WTC11 (cell line): ENCODE data around the gene TPCN2. TPM values are rescaled to one million over a fixed set of nuclear protein-coding genes. Genes with fewer than 3 reads are reported as not detected.

Experiments
- ATAC-seq: fragments of 200-7000 bp; cut with Tn5 transposase; 2 replicates; pipeline ENCODE4 v1.10.0; 2021; ENCODE audit warnings: mild to moderate bottlenecking, moderate library complexity
- CTCF ChIA-PET: fragments of 300-600 bp; sonication (Branson Sonifier 250); formaldehyde crosslinking; loops from one replicate; lab custom pipeline; 2021; ENCODE audit warnings: antibody characterized with exemption; lab: Charles Lee
- POLR2A ChIA-PET: fragments of 350-600 bp; sonication (Branson Sonifier 250); formaldehyde crosslinking; loops from one replicate; lab custom pipeline; 2021; ENCODE audit warnings: antibody characterized with exemption; lab: Charles Lee
- DNase-seq: peaks from one replicate; pipeline ENCODE4 v3.0.0; 2021; ENCODE audit warnings: low spot score
- H3K27ac Mint-ChIP-seq: 2 replicates; pipeline ENCODE4 v1.8.0; 2021; ENCODE audit warnings: mixed read lengths
- H3K27me3 Mint-ChIP-seq: 2 replicates; pipeline ENCODE4 v1.8.0; 2021; ENCODE audit warnings: low read depth, mild to moderate bottlenecking, moderate library complexity, mixed read lengths
- H3K36me3 Mint-ChIP-seq: 2 replicates; pipeline ENCODE4 v1.8.0; 2021; ENCODE audit warnings: mixed read lengths
- H3K4me1 Mint-ChIP-seq: 2 replicates; pipeline ENCODE4 v1.8.0; 2022; ENCODE audit warnings: mixed read lengths
- H3K4me3 Mint-ChIP-seq: 2 replicates; pipeline ENCODE4 v1.8.0; 2021; ENCODE audit warnings: mild to moderate bottlenecking, moderate library complexity, mixed read lengths
- H3K9me3 Mint-ChIP-seq: 2 replicates; pipeline ENCODE4 v1.8.0; 2021; ENCODE audit warnings: mixed read lengths
- ATF1 ChIP-seq: sonication (generic); formaldehyde crosslinking; IDR thresholded peaks from 2 replicates; pipeline ENCODE4 v1.8.1; 2023; ENCODE audit warnings: mild to moderate bottlenecking, moderate library complexity, missing genetic modification reagents
- CREM ChIP-seq: sonication (generic); formaldehyde crosslinking; IDR thresholded peaks from 2 replicates; pipeline ENCODE4 v1.8.1; 2022; ENCODE audit warnings: mild to moderate bottlenecking, missing genetic modification reagents, moderate library complexity
- EMX1 ChIP-seq: fragments of 250-450 bp; sonication (Bioruptor Pico); IDR thresholded peaks from 2 replicates; pipeline ENCODE4 v1.8.0; 2021; ENCODE audit warnings: mild to moderate bottlenecking
- FOXK1 ChIP-seq: sonication (generic); formaldehyde crosslinking; IDR thresholded peaks from 2 replicates; pipeline ENCODE4 v1.8.0; 2022; ENCODE audit warnings: mild to moderate bottlenecking, moderate library complexity, missing genetic modification reagents
- IRF2 ChIP-seq: sonication (generic); formaldehyde crosslinking; IDR thresholded peaks from 2 replicates; pipeline ENCODE4 v1.8.0; 2022; ENCODE audit warnings: low read depth, missing genetic modification reagents, borderline replicate concordance
- KAT7 ChIP-seq: sonication (generic); formaldehyde crosslinking; IDR thresholded peaks from 2 replicates; pipeline ENCODE4 v1.8.1; 2023; ENCODE audit warnings: missing genetic modification reagents, mild to moderate bottlenecking, borderline replicate concordance
- NFE2L1 ChIP-seq: sonication (generic); formaldehyde crosslinking; IDR thresholded peaks from 2 replicates; pipeline ENCODE4 v1.8.1; 2023; ENCODE audit warnings: missing genetic modification reagents
- TP53 ChIP-seq: sonication (generic); formaldehyde crosslinking; IDR thresholded peaks from 2 replicates; pipeline ENCODE4 v1.8.1; 2023; ENCODE audit warnings: mild to moderate bottlenecking, missing genetic modification reagents
- ZBTB21 ChIP-seq: sonication (generic); formaldehyde crosslinking; IDR thresholded peaks from 2 replicates; pipeline ENCODE4 v1.8.1; 2023; ENCODE audit warnings: mild to moderate bottlenecking, missing genetic modification reagents, borderline replicate concordance
- ZNF219 ChIP-seq: sonication (generic); formaldehyde crosslinking; IDR thresholded peaks from 2 replicates; pipeline ENCODE4 v1.8.0; 2023; ENCODE audit warnings: missing genetic modification reagents, mild to moderate bottlenecking, borderline replicate concordance
- ZNF232 ChIP-seq: sonication (generic); formaldehyde crosslinking; IDR thresholded peaks from 2 replicates; pipeline ENCODE4 v1.8.0; 2022; ENCODE audit warnings: mild to moderate bottlenecking, missing genetic modification reagents
- ZNF396 ChIP-seq: fragments of 250-450 bp; sonication (Bioruptor Pico); IDR thresholded peaks from 2 replicates; pipeline ENCODE4 v1.8.0; 2021; ENCODE audit warnings: mild to moderate bottlenecking, moderate library complexity, borderline replicate concordance
- total RNA-seq: library from RNA; stranded (reverse); gene quantifications from 3 replicates; pipeline ENCODE4 v1.2.3, GENCODE V29; 2021
- TF ChIP-seq, protein P1 (sequence below): sonication (generic); formaldehyde crosslinking; IDR thresholded peaks from 2 replicates; pipeline ENCODE4 v1.8.1; 2023; ENCODE audit warnings: mild to moderate bottlenecking, missing genetic modification reagents
- TF ChIP-seq, protein P2 (sequence below): sonication (generic); formaldehyde crosslinking; IDR thresholded peaks from 2 replicates; pipeline ENCODE4 v1.8.0; 2022; ENCODE audit warnings: mild to moderate bottlenecking, missing genetic modification reagents
- TF ChIP-seq, protein P3 (sequence below): sonication (generic); formaldehyde crosslinking; IDR thresholded peaks from 2 replicates; pipeline ENCODE4 v1.8.0; 2022; ENCODE audit warnings: missing genetic modification reagents
- TF ChIP-seq, protein P4 (sequence below): fragments of 250-450 bp; sonication (Bioruptor Pico); IDR thresholded peaks from 2 replicates; pipeline ENCODE4 v1.9.0; 2021; ENCODE audit warnings: moderate library complexity, mild to moderate bottlenecking, inconsistent platforms, borderline replicate concordance

The TPCN2 gene
- total RNA-seq, 1 experiment from 2014 or later, result 24.6 TPM

DNA sequence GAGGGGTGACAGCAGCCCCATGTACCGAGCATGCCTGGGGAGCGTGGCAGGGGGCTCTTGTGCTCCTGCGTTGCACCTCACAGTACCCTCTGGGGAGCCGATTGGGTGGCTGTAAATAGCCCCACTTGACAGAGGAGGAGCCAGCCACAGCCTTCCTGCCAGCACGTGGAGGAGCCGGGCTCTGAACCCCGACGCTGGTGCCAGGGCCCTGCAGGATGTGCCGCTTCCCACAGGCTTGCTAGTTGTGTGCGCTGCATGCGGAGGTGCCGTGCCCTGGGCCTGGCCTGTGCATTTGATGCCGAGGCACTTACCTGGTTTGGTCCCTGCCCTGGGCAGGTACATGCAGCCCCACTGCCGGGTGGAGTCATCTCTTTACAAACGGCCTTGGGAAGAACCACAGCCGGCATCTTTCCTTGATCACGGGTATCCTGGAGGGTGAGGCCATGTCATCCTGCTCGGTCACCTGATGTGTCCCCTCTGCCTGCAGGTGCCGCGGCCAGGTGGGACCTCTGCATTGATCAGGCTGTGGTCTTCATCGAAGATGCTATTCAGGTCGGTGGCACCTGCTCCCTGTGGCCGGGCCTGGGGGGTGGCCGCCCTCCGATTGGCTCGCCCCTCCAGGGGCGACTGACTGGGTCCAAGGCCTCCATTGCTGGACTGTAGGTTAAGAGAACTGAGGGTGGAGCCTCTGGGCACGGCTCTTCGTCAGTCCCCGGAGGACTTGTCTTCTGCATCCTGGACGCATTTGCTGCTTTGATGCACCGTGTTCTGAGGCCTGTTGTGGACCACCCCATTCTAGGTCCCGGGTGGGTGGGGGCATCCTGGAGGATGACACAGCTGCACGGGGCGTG, 5.0 kb downstream of the TPCN2 start (continued):
- TF ChIP-seq, protein P1, sequence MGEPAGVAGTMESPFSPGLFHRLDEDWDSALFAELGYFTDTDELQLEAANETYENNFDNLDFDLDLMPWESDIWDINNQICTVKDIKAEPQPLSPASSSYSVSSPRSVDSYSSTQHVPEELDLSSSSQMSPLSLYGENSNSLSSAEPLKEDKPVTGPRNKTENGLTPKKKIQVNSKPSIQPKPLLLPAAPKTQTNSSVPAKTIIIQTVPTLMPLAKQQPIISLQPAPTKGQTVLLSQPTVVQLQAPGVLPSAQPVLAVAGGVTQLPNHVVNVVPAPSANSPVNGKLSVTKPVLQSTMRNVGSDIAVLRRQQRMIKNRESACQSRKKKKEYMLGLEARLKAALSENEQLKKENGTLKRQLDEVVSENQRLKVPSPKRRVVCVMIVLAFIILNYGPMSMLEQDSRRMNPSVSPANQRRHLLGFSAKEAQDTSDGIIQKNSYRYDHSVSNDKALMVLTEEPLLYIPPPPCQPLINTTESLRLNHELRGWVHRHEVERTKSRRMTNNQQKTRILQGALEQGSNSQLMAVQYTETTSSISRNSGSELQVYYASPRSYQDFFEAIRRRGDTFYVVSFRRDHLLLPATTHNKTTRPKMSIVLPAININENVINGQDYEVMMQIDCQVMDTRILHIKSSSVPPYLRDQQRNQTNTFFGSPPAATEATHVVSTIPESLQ, result no peak
- TF ChIP-seq, protein P2, sequence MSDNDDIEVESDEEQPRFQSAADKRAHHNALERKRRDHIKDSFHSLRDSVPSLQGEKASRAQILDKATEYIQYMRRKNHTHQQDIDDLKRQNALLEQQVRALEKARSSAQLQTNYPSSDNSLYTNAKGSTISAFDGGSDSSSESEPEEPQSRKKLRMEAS (CRISPR knock-in tag), result no peak
- no peak for TF ChIP-seq NFE2L1 (CRISPR knock-in tag)
- TF ChIP-seq FOXK1, result no peak
- TF ChIP-seq ZNF219 (CRISPR knock-in tag), result no peak
- TF ChIP-seq CREM (CRISPR knock-in tag), result no peak
- TF ChIP-seq, all 79 proteins: peak for 0

DNA sequence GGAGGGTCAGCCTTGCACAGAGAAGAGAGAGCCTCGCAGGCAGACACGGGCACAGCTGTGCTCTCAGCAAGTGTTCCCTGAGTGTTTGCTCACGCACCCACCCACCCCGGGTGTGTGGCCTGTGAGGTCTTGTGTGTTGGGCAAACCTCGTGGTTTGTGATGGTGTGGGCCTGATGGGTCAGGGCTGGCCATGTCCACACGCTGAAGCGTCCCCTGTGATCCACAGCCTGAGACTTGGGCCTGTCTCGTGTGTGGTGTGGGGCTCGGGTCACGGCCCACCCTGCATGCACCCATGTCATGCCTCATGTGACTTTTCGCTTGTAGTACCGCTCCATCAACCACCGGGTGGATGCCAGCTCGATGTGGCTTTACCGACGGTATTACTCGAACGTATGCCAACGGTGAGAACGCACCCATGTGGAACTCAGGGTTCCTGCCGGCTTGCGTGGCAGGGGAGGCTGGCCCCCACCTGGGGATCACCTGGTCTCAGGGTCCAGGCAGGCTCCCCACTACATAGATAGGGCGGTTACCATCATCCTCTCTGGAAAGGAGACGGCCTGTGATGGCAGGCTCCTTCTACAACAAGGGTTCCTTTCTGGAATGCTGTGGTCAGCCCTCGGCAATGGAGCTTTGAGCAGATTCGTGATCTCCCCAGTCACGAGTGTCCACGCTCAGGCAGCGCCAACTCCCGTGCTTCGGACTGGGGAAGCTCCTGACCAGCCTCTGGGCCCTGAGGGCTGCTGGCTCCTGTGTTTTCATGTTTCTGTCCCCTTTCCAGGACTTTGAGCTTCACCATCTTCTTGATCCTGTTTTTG, 5.9 kb downstream of the TPCN2 start:
- Mint-ChIP-seq H3K4me3 (no peak overlapping the region), H3K9me3 (no peaks in the 10 kb centered on the region), H3K27ac (no peak overlapping the region), H3K4me1 (peaks cover 9% of the 10 kb centered on the region; the same call in 1 of the 2 replicates), H3K36me3 (peaks cover 2% of the 10 kb centered on the region; the same call in 1 of the 2 replicates), H3K27me3 (no peaks in the 10 kb centered on the region)
- TF ChIP-seq IRF2 (CRISPR knock-in tag) (no peak), KAT7 (no peak), ATF1 (CRISPR knock-in tag) (no peak), ZBTB21 (CRISPR knock-in tag) (no peak), ZNF396 (CRISPR knock-in tag) (no peak), EMX1 (CRISPR knock-in tag) (no peak), ZNF219 (CRISPR knock-in tag) (no peak), ZNF232 (CRISPR knock-in tag) (no peak), TP53 (CRISPR knock-in tag) (no peak)
- TF ChIP-seq, protein P3, sequence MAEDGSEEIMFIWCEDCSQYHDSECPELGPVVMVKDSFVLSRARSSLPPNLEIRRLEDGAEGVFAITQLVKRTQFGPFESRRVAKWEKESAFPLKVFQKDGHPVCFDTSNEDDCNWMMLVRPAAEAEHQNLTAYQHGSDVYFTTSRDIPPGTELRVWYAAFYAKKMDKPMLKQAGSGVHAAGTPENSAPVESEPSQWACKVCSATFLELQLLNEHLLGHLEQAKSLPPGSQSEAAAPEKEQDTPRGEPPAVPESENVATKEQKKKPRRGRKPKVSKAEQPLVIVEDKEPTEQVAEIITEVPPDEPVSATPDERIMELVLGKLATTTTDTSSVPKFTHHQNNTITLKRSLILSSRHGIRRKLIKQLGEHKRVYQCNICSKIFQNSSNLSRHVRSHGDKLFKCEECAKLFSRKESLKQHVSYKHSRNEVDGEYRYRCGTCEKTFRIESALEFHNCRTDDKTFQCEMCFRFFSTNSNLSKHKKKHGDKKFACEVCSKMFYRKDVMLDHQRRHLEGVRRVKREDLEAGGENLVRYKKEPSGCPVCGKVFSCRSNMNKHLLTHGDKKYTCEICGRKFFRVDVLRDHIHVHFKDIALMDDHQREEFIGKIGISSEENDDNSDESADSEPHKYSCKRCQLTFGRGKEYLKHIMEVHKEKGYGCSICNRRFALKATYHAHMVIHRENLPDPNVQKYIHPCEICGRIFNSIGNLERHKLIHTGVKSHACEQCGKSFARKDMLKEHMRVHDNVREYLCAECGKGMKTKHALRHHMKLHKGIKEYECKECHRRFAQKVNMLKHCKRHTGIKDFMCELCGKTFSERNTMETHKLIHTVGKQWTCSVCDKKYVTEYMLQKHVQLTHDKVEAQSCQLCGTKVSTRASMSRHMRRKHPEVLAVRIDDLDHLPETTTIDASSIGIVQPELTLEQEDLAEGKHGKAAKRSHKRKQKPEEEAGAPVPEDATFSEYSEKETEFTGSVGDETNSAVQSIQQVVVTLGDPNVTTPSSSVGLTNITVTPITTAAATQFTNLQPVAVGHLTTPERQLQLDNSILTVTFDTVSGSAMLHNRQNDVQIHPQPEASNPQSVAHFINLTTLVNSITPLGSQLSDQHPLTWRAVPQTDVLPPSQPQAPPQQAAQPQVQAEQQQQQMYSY (CRISPR knock-in tag), result no peak
- TF ChIP-seq, protein P4, sequence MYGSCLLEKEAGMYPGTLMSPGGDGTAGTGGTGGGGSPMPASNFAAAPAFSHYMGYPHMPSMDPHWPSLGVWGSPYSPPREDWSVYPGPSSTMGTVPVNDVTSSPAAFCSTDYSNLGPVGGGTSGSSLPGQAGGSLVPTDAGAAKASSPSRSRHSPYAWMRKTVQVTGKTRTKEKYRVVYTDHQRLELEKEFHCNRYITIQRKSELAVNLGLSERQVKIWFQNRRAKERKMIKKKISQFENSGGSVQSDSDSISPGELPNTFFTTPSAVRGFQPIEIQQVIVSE (CRISPR knock-in tag), result no peak
- CTCF ChIA-PET, result interaction anchor here (0.9 kb wide), 1 partner anchor 10 kb away, joined by 3 read pairs; no protein-coding TSS in a partner anchor
- ATAC-seq (no peak), DNase-seq (no peak)
- POLR2A ChIA-PET, result no interaction called here
